HG03558 (cell line): ENCODE data around the gene ATP5PD.
"Not testable (repeated sequence)": the region's sequence is repeated elsewhere in the genome, so short reads cannot be mapped to it uniquely, and the experiment has no call there.

Experiments used
- ATAC-seq: cut with Tn5 transposase; IDR thresholded peaks from one replicate; pipeline ENCODE4 v1.9.1; 2021; ENCODE audit warnings: moderate number of reproducible peaks; ENCODE audit not compliant: unreplicated experiment; ENCODE audit errors: extremely low read depth

The ATP5PD gene

DNA sequence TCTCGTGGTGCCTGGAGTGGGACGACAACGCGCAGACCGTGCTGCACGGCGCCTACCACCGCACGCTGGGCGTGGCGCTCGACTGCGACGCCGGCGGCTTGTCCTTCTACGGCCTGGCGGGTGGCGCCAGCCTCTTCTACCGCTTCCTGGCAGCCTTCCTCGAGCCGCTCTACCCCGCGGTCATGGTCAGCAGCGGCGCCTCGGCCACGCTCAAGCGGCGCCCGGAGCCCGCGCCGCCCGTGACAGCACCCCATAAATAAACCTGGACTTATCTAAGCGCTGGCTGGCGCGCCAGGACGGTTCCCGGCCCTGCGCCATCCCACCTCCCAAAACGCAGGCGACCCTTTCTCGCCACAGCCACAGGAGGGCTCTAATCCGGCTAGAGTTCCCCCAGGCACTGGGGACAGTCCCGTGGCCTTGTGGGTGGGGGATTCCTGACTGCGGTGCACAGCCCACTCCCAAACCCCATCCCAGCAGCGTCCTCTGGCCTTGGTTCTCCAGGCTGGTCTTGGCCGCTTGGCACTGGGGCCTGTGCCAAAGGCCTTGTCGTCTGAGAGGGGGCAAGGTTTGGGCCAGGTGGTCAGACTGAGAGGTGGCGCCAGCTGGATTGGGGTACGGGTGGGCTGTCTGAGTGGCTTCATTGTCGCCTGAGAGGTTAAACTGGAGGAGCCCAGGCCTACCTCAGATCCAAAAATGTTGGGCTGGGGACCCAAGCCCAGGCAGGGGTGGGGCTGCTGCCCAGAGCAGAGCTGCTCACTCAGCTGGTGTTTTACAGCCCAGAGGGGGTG is 30.9 kb upstream of the ATP5PD start:
- no peak for ATAC-seq

DNA sequence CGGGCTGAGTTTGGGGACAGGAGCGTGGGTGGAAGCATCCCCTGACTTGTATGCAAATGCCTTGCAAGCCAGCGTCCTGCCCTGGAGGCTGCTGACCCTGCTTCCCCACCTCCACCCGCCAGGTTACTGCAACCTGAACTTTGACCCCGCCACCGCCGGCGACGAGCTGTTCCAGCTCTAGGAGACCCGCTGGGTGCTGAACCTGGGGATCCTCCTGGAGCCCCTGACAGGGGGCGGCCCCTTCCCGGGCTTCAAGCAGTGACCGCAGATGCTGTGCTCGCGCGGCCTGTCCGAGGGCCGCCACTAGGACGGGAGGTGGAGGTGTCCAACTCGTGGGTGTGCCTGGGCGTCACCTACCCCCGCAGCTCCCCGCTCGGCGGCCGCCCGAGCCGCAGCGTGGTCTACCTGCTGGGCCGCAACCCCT is 30.3 kb upstream of the ATP5PD start:
- no peak for ATAC-seq

DNA sequence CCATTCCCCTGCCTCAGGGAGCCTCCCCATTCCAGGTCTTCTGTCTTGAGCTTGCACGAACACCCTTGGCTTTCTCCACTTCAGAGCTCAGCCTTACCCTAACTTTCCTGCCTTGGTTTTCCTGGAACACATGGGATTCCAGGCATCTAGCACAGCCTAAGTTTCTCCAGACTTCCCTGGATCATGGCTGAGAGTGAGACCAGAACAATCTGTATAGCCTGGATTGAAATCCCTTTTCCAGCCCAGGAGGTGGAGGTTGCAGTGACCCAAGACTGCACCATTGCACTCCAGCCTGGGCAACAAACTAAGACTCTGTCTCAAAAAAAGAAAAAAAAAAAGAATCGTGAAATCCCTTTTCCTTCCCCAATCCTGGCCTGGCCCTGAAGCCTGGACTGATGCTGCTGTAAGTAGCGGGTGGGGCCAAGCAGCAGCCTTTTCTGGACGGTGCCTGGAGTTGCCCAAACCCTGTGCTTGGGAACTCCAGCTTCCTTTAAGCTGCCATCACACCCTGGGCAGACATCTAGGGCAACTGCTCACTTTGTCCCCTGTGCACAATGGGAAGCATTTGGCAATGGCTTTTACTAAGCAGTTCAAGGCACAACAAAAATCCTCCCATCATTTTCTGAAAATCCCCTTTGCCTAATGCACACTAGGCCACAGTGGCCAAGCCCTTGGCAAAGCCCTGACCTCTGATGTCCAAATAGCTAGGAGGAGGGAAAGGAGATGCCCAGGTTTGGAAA is 29.0 kb upstream of the ATP5PD start:
- ATAC-seq = no peak

DNA sequence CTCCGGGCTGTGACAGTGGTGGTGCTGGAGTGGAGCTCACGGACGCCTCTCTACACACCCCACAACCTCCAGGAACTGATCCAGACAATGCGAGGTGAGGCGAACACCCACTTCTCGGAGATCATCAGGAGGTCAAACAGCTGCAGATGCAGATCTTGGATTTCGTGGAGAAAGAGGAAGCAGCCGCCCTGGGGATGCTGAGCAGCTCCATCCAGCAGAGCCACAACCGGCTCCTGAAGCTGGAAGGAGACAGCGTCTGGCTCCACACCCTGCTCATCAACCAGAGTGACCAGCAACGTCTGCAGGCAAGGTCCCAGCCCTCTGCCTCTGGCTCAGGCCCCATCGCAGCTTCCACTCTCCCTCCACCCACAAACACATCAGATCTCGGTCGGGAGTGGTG is 27.8 kb upstream of the ATP5PD start:
- no peak for ATAC-seq

DNA sequence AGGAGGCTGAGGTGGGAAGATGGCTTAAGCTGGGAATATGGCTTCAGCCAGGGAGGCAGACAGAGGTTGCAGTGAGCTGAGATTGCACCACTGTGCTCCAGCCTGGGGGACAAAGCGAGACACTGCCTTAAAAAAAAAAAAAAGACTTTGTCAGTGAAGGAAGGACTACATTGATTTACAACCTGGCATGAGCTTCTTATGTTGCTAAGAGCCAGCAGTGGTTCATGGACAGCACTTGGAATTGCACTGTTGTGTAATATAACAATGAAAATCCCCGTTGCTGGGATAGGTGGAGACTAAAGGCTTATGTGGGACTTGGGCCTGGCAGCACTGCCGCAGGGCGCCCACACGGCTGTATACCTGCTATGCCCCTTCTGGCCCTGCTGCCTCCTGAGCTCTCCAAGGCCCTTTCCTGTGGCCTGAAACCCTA is 26.9 kb upstream of the ATP5PD start:
- no peak for ATAC-seq

DNA sequence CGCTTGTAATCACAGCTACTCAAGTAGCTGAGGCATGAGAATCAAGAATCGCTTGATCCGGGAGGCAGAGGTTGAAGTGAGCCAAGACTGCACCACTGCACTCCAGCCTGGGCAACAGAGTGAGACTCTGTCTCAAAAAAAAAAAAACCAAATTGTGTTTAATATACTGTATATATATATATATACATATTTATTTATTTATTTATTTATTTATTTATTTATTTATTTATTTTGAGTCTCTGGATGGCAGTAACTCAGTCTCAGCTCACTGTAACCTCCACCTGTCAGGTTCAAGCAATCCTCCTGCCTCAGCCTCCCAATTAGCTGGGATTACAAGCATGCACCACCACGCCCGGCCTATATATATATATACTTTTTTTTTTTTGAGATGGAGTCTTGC is 26.1 kb upstream of the ATP5PD start:
- ATAC-seq = not testable (repeated sequence)

DNA sequence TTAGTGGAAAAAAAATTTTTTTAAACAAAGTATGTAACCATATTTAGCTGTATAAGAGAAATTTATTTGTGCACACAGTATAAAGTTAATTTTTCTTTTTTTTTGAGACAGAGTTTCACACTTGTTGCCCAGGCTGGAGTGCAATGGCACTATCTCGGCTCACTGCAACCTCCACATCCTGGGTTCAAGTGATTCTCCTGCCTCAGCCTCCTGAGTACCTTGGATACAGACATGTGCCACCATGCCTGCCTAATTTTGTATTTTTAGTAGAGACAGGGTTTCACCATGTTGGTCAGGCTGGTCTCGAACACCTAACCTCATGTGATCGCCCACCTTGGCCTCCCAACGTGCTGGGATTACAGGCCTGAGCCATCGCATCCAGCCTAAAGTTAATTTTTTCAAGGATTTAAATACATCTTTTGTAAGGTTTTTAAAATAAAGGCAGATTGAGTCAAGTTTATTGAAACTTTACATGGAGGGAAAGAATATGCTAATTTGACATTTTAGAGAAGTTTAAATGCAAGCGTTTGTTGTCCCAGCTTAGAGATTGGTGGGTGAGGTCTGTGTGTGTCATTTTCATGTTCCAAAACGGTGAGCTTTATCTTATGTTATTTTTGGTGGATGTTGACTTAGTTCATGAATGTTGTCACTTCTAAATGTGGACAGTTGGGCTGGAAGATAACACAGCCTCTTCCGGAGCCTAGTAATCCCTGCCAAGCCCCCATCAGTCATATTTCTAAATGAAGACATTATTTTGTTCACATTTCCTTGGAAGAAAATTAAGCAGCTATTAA is 24.9 kb upstream of the ATP5PD start:
- not testable (repeated sequence) for ATAC-seq

DNA sequence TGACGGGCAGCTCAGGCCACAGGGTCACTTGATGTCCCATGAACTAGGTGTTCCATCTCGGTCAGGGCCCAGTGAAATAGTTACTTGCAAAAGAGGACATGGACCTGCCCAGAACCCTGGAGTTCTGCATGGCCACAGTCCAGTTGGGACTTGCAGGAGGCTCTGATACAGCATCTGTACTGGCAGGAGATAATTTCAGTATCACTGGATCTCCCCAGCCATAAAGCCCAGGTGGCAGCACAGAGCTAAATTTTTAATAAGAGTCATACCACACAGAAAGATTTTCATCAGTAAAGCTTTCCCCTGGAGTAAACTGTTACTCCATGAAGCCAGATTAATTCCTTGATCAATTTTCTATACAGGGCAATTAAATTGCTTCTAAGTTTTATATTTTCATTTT is 23.0 kb upstream of the ATP5PD start:
- no peak for ATAC-seq

DNA sequence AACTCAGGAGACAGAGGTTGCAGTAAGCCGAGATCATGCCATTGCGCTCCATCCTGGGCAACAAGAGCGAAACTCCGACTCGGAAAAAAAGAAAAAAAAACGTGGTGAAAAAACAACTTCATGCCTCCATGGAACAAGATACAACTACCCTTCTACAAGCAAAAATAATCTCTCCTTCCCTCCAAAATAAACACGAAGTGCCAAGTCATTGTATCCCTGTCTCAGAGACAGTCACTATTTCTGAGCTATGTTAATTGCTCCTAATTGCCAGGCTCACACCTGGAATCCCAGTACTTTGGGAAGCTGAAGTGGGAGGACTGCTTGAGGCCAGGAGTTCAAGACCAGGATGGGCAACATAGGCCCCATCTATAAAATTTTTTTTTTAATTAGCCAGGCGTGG is 22.0 kb upstream of the ATP5PD start:
- ATAC-seq = no peak

DNA sequence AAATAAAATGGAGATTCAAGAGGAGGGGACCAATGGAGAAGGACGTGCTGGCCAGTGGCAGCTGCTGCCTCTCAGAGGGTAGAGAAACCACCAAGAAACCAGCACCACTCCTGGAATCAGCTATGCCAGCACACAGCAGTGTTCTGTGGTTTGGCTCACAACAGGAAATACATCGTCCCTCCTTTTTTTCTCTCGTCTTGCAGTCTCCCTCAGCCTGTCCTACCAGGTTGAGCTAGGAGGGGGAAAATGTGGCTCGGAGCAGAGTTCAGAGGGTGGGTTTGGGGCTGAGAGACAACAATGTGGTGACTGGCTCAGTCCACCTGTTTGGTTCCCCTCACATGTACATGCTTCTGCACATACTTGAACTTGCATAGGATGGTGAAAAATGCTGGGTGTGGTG is 21.1 kb upstream of the ATP5PD start:
- ATAC-seq = no peak

DNA sequence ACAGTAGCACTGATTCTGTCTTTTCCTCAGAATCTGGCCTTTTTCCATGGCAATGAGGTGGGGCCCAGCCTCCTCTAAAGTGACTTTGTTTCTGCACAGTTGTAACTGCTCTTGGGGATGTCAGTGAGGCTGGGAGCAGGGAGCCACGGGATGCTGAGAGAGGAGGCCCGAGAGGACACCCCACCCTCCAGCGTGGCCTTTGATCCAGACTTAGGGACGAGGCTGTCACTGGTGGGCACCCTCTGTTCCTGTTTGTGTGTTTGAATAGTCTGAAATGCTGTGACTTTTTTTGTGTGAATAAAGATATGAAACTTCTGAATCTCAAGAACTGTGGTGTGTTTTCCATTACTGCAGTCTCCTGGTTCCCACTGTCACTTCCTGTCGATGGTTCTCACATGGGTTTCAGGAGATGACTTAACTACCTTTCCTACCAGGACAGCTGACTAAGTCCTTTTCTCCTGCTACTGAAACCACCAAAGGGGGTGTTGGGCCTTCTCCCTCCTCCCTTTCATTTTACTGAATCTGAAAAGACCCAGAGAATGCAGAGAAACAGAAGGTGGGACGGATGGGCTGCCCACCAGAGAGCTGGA is 18.9 kb upstream of the ATP5PD start:
- no peak for ATAC-seq

DNA sequence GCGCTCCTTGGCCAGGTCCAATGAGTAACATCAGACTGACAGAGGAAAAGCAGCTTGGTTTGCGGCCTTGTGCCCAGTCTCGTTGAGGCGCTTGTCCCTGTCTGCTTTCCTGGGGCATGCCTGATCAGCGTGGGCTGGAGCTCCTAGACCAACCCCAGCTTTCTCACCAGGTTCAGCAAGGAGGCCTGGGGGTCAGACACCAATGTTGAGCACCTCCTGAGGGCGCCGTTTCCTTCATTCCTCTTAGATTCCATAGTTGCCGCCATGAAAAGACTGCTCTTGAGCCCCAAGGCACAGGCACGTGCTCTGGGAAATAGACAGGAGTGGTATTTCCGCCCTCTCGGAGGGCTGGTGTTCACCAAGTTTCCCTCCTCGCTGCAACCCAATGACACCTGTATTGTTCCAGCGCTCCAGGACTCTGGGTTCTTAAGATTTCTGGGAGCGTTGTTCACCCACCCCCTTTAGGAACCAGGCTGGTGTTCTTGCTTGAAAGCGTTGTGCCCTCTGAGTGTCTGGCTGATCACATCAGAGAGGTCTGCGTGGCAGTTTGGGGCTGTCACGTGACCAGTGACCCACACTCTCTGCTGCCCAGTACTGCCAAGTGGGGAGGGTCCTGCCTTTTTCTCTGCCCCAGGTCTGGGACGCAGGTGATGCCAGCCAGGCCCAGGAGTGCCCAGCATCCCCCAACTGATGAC is 18.2 kb upstream of the ATP5PD start:
- ATAC-seq = no peak

DNA sequence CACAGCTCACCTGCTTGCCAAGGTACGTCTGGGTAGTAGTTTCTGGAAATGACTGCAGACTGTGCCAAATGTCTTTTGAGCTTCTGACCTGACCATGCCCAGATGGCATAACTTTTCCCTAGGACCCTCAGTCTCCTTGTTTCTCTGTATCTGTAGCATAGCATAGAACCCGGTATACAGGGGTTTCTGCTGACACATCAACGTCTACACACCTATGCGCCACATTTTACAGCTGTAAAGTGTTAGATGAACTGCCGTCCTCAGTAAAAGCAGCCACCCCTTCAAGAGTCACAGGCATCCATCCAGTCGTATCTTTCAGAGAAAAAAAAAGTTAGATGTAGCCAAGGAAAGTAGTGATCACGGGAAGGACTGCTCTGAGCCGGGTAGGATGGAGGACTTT is 17.7 kb upstream of the ATP5PD start:
- no peak for ATAC-seq

DNA sequence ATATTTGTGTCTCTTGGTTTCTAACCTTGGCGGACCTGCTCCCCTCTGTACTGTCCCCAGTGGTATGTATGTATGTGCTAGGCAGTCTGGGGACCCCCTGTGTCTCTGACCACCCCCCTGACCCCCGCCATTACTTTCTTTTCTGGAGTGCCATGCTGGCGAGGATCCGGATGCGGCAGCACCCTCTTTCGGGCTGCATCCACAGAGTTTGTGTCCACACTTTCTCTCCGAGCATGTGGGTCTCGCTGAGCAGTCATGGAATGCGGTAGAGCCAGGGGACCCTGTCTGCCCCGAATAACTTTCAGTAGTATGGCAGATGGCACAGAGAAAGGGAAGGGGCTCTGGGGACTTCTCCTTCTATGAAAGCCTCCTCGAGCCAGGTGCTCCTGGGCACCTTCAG is 17.3 kb upstream of the ATP5PD start:
- no peak for ATAC-seq

DNA sequence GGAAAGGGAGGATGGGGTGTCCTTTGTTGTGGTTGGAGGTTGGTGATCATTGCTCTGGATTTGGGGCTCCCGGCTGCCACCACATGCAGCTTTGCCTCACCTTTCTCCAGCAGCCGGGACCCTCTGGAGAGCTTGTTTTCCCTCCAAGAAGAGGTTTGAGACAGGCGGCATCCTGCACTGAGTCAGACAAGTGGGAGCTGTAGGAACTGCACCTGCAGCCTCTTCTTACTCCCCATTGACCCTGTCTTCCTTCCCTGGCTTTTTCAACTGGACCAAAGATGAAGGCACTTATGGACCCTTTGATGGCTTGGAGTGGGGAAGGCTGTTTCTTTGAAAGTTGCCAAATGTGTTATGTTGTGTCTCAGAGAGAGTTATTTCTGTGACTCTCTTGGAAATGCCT is 16.9 kb upstream of the ATP5PD start:
- ATAC-seq = no peak

DNA sequence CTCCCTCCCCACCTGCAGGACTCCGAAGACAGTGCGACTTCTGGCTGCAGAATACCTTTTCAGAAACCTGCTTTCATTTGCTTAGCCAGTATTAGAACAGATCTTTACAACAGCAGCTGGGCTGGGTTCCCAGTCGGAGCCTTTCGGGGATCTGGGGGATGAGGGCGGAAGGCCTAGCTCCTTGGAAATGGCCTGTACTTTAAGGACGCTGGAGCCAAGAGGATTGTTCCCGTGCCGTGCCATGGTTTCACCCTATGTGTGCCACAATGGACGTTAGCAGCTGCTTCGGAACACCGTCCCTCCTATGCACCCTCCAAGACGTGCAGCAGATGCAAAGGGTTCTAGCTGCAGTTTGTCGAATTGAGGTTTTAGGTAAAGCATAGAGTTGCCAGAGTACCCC is 16.4 kb upstream of the ATP5PD start:
- ATAC-seq = no peak

DNA sequence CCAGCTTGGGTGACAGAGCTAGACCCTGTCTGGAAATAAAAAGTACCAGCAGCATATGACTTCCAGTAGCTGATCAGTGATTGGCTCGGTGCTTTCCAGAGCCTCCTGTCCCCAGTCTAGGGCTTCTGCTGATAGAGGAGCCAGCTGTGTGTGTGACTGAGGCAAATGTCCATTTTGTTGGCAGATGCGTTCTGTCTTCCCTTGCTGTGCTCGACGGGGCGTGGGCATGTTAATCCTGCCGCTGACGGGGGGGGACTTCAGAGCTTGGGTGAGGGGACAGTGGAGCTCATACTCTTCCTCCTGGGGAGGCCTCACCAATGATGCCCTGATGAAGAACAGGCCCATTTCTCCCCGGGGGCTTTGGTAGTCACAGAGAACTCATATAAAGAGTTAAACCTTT is 14.8 kb upstream of the ATP5PD start:
- ATAC-seq = no peak

DNA sequence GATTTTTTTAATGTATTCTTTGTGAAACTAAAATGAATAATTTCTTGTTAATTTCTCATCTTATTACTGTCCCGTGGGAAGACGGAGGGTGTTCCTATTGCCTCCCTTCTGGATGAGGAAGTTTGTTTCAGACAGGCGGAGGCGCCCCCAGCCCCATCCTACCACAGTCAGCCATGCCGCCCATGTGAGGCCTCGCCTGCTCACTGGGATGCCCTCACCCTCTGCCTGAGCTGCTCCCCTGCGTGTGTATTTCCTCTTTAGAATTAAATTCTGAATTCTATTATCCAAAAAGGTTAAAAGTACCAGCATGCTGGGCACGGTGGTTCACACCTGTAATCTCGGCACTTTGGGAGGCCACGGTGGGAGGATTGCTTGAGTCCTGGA is 14.3 kb upstream of the ATP5PD start:
- ATAC-seq = no peak

DNA sequence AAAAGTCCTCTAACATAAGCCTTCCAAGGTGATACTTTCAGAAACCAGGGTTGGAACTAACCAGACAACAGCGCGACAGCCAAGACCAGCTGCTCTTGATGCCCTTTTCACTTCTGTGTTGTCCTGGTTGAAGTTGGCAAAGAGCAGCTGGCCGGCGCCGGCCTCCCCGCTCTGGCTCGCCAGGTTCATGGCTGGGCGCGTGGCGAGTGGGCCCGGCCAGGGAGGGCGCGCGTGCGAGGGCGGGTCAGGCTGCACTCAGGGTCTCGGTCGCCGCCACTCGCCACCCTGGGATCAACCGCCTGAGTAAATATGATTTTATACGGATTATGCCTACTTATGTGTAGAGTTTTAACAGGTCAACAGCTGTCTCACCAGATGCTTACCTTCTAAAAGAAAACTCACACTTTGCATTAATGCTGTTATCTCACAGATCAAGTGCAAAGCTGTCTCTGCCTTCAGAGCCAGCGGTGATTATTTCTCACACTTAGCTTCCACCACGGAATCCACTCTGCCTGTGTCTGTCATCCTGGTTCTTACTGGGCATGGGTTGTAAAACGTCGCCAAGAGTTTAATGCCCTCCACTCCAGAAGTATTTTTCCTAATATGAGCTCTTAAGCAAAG is 13.8 kb upstream of the ATP5PD start:
- no peak for ATAC-seq
